Mesothelial cell of epicardium (in vitro differentiated cells): ENCODE data around the gene NOL8. TPM values are rescaled to one million over a fixed set of nuclear protein-coding genes. Genes with fewer than 3 reads are reported as not detected.

Experiments used
- DNase-seq, 2 experiments: peaks; one replicate each; pipeline ENCODE4 v3.0.0; 2021; ENCODE audit warnings: low spot score in 2 of 2; ENCODE audit not compliant: unreplicated experiment in 2 of 2
- H3K27ac Mint-ChIP-seq: 2 replicates; pipeline ENCODE4 v1.8.0; 2021; ENCODE audit warnings: mixed read lengths
- H3K27me3 Mint-ChIP-seq: 2 replicates; pipeline ENCODE4 v1.8.0; 2021; ENCODE audit warnings: low read depth, mixed read lengths
- H3K36me3 Mint-ChIP-seq: 2 replicates; pipeline ENCODE4 v1.8.0; 2021; ENCODE audit warnings: mixed read lengths
- H3K4me1 Mint-ChIP-seq: 2 replicates; pipeline ENCODE4 v1.8.0; 2021; ENCODE audit warnings: mixed read lengths
- H3K4me3 Mint-ChIP-seq: 2 replicates; pipeline ENCODE4 v1.8.0; 2021; ENCODE audit warnings: mild to moderate bottlenecking, moderate library complexity, mixed read lengths
- H3K9me3 Mint-ChIP-seq: 2 replicates; pipeline ENCODE4 v1.8.0; 2021; ENCODE audit warnings: mixed read lengths
- CTCF ChIP-seq: fragments of 200-600 bp; sonication (generic); IDR thresholded peaks from one replicate; pipeline ENCODE4 v1.5.0; 2021; ENCODE audit warnings: antibody characterized with exemption; ENCODE audit not compliant: unreplicated experiment
- total RNA-seq: library from RNA; stranded (reverse); gene quantifications from 3 replicates; pipeline ENCODE4 v1.2.1, GENCODE V29; 2021

Gene NOL8
- total RNA-seq, 1 donor from 2014 or later: 42.7 TPM

- Mint-ChIP-seq H3K4me1 (peaks cover 39% of the 10 kb centered on the region), H3K27me3 (no peaks in the 10 kb centered on the region), H3K27ac (peak within 1 kb of the TSS; percentile 99), H3K4me3 (peak within 1 kb of the TSS; percentile 98), H3K9me3 (peaks cover 6% of the 10 kb centered on the region), H3K36me3 (peaks cover 26% of the 10 kb centered on the region)
- peak; percentile 95 to 100 for DNase-seq
- TF ChIP-seq CTCF: no peak
Observed at GRCh38 chr9:92293452-92294296, 31.5 kb downstream of the NOL8 start, which contains the start of gene IARS1. TSS of gene IARS1 (minus strand) at chr9:92293697. CDS start at chr9:92289419, 4,278 bp downstream.

- Mint-ChIP-seq H3K36me3 (peaks cover 31% of the 10 kb centered on the region), H3K27me3 (no peaks in the 10 kb centered on the region), H3K4me1 (peaks cover 39% of the 10 kb centered on the region)
Observed at GRCh38 chr9:92293075-92293354, 32.1 kb downstream of the NOL8 start.

GRCh38 chr9:92292338-92293074 lies 32.6 kb downstream of the NOL8 start:
- no peak for TF ChIP-seq CTCF
- no peaks in the 10 kb centered on the region for H3K27me3 Mint-ChIP-seq
- peak overlapping the region; percentile 98 for H3K4me3 Mint-ChIP-seq
- peak overlapping the region; percentile 99 for H3K27ac Mint-ChIP-seq
- peaks cover 39% of the 10 kb centered on the region for H3K4me1 Mint-ChIP-seq
- H3K9me3 Mint-ChIP-seq: peaks cover 6% of the 10 kb centered on the region
- no peak for DNase-seq
- peaks cover 31% of the 10 kb centered on the region for H3K36me3 Mint-ChIP-seq

More at GRCh38 chr9:92293075-92293354, 32.1 kb downstream of the NOL8 start:
- H3K4me3 Mint-ChIP-seq: peak overlapping the region; percentile 98
- TF ChIP-seq CTCF: no peak
- DNase-seq: no peak
- H3K27ac Mint-ChIP-seq: peak overlapping the region; percentile 99
- peaks cover 6% of the 10 kb centered on the region for H3K9me3 Mint-ChIP-seq

- TF ChIP-seq CTCF: no peak
- Mint-ChIP-seq H3K4me1 (peaks cover 39% of the 10 kb centered on the region), H3K27me3 (no peaks in the 10 kb centered on the region), H3K36me3 (peaks cover 25% of the 10 kb centered on the region), H3K27ac (no peak overlapping the region), H3K9me3 (peaks cover 6% of the 10 kb centered on the region), H3K4me3 (peak overlapping the region; percentile 98)
- no peak for DNase-seq
Observed at GRCh38 chr9:92291577-92291976, 33.6 kb downstream of the NOL8 start.

GRCh38 chr9:92290785-92291429 lies 34.2 kb downstream of the NOL8 start:
- peaks cover 36% of the 10 kb centered on the region for H3K4me1 Mint-ChIP-seq
- no peak overlapping the region for H3K27ac Mint-ChIP-seq
- peaks cover 6% of the 10 kb centered on the region for H3K9me3 Mint-ChIP-seq
- no peak for TF ChIP-seq CTCF
- no peaks in the 10 kb centered on the region for H3K27me3 Mint-ChIP-seq
- DNase-seq: no peak
- H3K4me3 Mint-ChIP-seq: no peak overlapping the region
- H3K36me3 Mint-ChIP-seq: peaks cover 25% of the 10 kb centered on the region
